HTERT RPE-1 (cell line): ENCODE data around the gene ABHD4.

Experiments used
- in situ Hi-C: fragments of 300-500 bp; cut with MboI; formaldehyde crosslinking; loops from 4 replicates; pipeline ENCODE4 v1.14.3; 2020; ENCODE audit warnings: low sequenced_read_pairs

ABHD4 gene

GRCh38 chr14:22658946-22659345 lies 60.8 kb downstream of the ABHD4 start:
- in situ Hi-C loops: no loop called here

- in situ Hi-C loops: no loop called here
Observed at GRCh38 chr14:22660654-22661053, 62.6 kb downstream of the ABHD4 start.
